H1 (cell line): ENCODE results near the gene PPM1D.

Experiments
- EGR1 ChIP-seq: IDR thresholded peaks from 2 replicates; pipeline ENCODE4 v1.6.1; 2011; ENCODE audit warnings: low read depth, low read length, borderline replicate concordance
- HDAC6 ChIP-seq: IDR thresholded peaks from one replicate; pipeline ENCODE4 v1.7.1; 2012; ENCODE audit warnings: low read depth, mild to moderate bottlenecking, inconsistent platforms, low read length, moderate library complexity
- PHF8 ChIP-seq: fragments of 200-600 bp; sonication (generic); conservative IDR thresholded peaks from 2 replicates; pipeline ENCODE4 v1.7.1; 2012; ENCODE audit warnings: low read depth, mild to moderate bottlenecking, inconsistent platforms, low read length, moderate library complexity
- POLR2A ChIP-seq, 2 experiments: IDR thresholded peaks; 1 replicate in 1 of 2; 2 replicates in 1 of 2; pipeline ENCODE4 v1.6.1; 2011; ENCODE audit warnings: low read depth in 2 of 2, low read length in 2 of 2, mild to moderate bottlenecking in 2 of 2; ENCODE audit errors: control extremely low read depth in 1 of 2
- POLR2AphosphoS5 ChIP-seq: IDR thresholded peaks from 2 replicates; pipeline ENCODE4 v1.6.1; 2011; ENCODE audit warnings: low read depth, low read length
- TEAD4 ChIP-seq: IDR thresholded peaks from 2 replicates; pipeline ENCODE4 v1.6.1; 2012; ENCODE audit warnings: low read depth, low read length, inconsistent platforms, mixed read lengths
- ZNF274 ChIP-seq: IDR thresholded peaks from 2 replicates; pipeline ENCODE4 v1.7.0; 2012; ENCODE audit warnings: low read length, borderline replicate concordance; ENCODE audit errors: extremely low read depth
- TF ChIP-seq, protein P1 (sequence below), 3 experiments: IDR thresholded peaks; 1 replicate in 2 of 3; 2 replicates in 1 of 3; pipeline versions ENCODE4 v1.5.1 to v1.6.1; 2011; ENCODE audit warnings: low read length in 3 of 3, mild to moderate bottlenecking in 3 of 3, inconsistent platforms in 2 of 3, low read depth in 1 of 3, moderate library complexity in 1 of 3; ENCODE audit not compliant: insufficient read depth in 1 of 3; ENCODE audit errors: control extremely low read depth in 1 of 3

DNA sequence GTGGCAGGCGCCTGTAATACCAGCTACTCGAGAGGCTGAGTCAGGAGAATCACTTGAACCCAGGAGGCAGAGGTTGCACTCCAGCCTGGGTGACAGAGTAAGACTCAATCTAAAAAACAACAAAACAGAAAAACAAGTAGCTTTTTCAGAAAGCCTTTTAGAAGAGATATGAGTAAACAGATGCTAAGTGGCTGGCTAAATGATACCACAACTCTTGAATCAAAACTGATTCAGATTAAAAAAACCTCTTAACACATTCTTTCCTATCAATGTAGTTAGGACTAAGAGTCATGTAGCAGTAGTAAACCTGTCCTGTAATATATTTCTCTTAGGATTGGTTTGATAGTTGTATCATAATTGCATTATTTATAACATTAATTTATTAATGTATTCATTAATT, 23.0 kb downstream of the PPM1D start:
- TF ChIP-seq ZNF274, result no peak
- TF ChIP-seq, protein P1, sequence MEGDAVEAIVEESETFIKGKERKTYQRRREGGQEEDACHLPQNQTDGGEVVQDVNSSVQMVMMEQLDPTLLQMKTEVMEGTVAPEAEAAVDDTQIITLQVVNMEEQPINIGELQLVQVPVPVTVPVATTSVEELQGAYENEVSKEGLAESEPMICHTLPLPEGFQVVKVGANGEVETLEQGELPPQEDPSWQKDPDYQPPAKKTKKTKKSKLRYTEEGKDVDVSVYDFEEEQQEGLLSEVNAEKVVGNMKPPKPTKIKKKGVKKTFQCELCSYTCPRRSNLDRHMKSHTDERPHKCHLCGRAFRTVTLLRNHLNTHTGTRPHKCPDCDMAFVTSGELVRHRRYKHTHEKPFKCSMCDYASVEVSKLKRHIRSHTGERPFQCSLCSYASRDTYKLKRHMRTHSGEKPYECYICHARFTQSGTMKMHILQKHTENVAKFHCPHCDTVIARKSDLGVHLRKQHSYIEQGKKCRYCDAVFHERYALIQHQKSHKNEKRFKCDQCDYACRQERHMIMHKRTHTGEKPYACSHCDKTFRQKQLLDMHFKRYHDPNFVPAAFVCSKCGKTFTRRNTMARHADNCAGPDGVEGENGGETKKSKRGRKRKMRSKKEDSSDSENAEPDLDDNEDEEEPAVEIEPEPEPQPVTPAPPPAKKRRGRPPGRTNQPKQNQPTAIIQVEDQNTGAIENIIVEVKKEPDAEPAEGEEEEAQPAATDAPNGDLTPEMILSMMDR (IDR thresholded peaks at IDR 0.05; ENCODE audit: control extremely low read depth in 1 of 3, insufficient read depth in 1 of 3, low read depth in 1 of 3, low read length in 3 of 3), result no peak
- no peak for TF ChIP-seq PHF8
- TF ChIP-seq POLR2A (IDR thresholded peaks at IDR 0.05; ENCODE audit: control extremely low read depth in 1 of 2, low read depth in 2 of 2, low read length in 2 of 2), result no peak
- no peak for TF ChIP-seq POLR2AphosphoS5
- TF ChIP-seq EGR1, result no peak
- TF ChIP-seq HDAC6, result no peak
- no peak for TF ChIP-seq TEAD4
